Astrocyte of the spinal cord (primary cell): ENCODE data around the gene INPP4A.
A peak's percentile ranks its signal among the peaks of the same experiment; 100 is the strongest.

ENCODE experiments used
- DNase-seq: peaks from one replicate; pipeline ENCODE4 v3.0.0; 2011; ENCODE audit warnings: low read depth, low spot score
- H3K4me3 ChIP-seq: 2 replicates; pipeline ENCODE4 v1.5.1; 2011; ENCODE audit warnings: low read depth, mild to moderate bottlenecking, low read length, moderate library complexity
- CTCF ChIP-seq: IDR thresholded peaks from 2 replicates; pipeline ENCODE4 v1.5.1; 2012; ENCODE audit warnings: low read depth, mild to moderate bottlenecking, low read length, inconsistent platforms
- in situ Hi-C: cut with HindIII; loops from 2 replicates; pipeline ENCODE4 v1.10.0; 2017; ENCODE audit warnings: low sequenced_read_pairs

INPP4A gene

GRCh38 chr2:98505971-98506664 is 61.5 kb downstream of the INPP4A start:
- in situ Hi-C loops = no loop called here
- TF ChIP-seq CTCF = no peak
- DNase-seq = no peak
- no peak overlapping the region for H3K4me3 ChIP-seq

GRCh38 chr2:98506881-98507280 is 62.2 kb downstream of the INPP4A start:
- TF ChIP-seq CTCF = no peak
- in situ Hi-C loops = no loop called here

GRCh38 chr2:98507461-98507860 is 62.8 kb downstream of the INPP4A start:
- DNase-seq = no peak
- no peak for TF ChIP-seq CTCF

More at GRCh38 chr2:98506881-98507280, 62.2 kb downstream of the INPP4A start:
- no peak overlapping the region for H3K4me3 ChIP-seq
- no peak for DNase-seq

GRCh38 chr2:98507891-98508708 is 63.4 kb downstream of the INPP4A start:
- H3K4me3 ChIP-seq = no peak overlapping the region
- no peak for TF ChIP-seq CTCF
- in situ Hi-C loops = no loop called here
- DNase-seq = no peak

More at GRCh38 chr2:98507461-98507860, 62.8 kb downstream of the INPP4A start:
- in situ Hi-C loops = no loop called here
- no peak overlapping the region for H3K4me3 ChIP-seq

GRCh38 chr2:98508709-98509066 is 64.0 kb downstream of the INPP4A start:
- in situ Hi-C loops = no loop called here
- peak; percentile 49 for DNase-seq
- TF ChIP-seq CTCF = no peak
- H3K4me3 ChIP-seq = no peak overlapping the region

GRCh38 chr2:98509542-98510321 is 65.1 kb downstream of the INPP4A start:
- in situ Hi-C loops = no loop called here
- TF ChIP-seq CTCF = no peak
- no peak overlapping the region for H3K4me3 ChIP-seq
- no peak for DNase-seq
